ENCODE results near the gene PDE6B.

PDE6B gene

DNA sequence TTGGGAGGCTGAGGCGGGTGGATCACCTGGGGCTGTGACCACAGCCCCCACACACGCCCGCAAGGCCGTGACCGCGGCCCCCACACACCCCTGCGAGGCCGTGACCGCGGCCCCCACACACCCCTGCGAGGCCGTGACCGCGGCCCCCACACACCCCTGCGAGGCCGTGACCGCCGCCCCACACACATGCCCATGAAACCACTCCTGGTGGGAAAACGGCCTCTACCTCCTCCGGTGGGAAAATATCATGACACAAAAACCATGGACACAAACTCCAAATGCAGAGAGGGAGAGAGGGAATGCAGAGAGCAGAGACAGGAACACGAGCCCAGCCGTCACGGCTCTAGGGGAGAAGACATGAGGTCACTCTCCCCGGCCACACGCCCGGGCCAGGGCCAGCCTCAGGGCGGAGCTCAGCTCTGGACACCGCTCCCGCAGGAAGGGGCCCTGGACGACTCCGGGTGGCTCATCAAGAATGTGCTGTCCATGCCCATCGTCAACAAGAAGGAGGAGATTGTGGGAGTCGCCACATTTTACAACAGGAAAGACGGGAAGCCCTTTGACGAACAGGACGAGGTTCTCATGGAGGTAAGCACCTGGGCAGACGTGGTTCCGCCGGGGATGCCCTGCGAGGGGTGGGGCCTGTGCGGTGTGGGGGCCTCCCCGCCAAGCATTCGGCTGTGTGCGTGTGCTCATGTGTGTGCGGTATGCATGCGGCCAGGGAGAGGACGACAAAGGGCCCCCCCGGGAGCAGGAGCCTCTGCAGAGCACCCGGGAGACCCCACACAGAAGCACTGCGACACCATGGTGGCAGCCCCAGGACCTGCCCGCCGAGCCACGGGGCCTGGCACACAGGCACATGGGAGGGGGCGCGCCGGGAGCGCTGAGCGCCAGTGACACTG is 31.3 kb downstream of the PDE6B start:
- no peak overlapping the region for H3K4me2 ChIP-seq (ENCODE audit: low read length)
- H3K27ac ChIP-seq (ENCODE audit: low read length), result no peak overlapping the region
- H3K27me3 ChIP-seq (ENCODE audit: low read depth, low read length), result no peaks in the 10 kb centered on the region
- H4K20me1 ChIP-seq (ENCODE audit: insufficient read depth, low read length), result no peaks in the 10 kb centered on the region
- H3K36me3 ChIP-seq (replicated peaks; ENCODE audit: low read depth, low read length), result no peaks in the 10 kb centered on the region
- H3K79me2 ChIP-seq (ENCODE audit: low read length), result no peaks in the 10 kb centered on the region
- H3K9me3 ChIP-seq (ENCODE audit: insufficient read depth, low read length), result no peaks in the 10 kb centered on the region
- H3K4me1 ChIP-seq (ENCODE audit: low read length), result no peaks in the 10 kb centered on the region
- H3K4me3 ChIP-seq (ENCODE audit: low read length), result no peak overlapping the region
- H2AFZ ChIP-seq (ENCODE audit: low read depth, low read length), result no peak overlapping the region
- no peak overlapping the region for H3K9ac ChIP-seq (ENCODE audit: low read length)
- TF ChIP-seq, protein P1, sequence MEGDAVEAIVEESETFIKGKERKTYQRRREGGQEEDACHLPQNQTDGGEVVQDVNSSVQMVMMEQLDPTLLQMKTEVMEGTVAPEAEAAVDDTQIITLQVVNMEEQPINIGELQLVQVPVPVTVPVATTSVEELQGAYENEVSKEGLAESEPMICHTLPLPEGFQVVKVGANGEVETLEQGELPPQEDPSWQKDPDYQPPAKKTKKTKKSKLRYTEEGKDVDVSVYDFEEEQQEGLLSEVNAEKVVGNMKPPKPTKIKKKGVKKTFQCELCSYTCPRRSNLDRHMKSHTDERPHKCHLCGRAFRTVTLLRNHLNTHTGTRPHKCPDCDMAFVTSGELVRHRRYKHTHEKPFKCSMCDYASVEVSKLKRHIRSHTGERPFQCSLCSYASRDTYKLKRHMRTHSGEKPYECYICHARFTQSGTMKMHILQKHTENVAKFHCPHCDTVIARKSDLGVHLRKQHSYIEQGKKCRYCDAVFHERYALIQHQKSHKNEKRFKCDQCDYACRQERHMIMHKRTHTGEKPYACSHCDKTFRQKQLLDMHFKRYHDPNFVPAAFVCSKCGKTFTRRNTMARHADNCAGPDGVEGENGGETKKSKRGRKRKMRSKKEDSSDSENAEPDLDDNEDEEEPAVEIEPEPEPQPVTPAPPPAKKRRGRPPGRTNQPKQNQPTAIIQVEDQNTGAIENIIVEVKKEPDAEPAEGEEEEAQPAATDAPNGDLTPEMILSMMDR (IDR thresholded peaks at IDR 0.05; ENCODE audit: low read depth, low read length), result no peak
- no peak for TF ChIP-seq EZH2phosphoT487 (IDR thresholded peaks at IDR 0.05; ENCODE audit: low read depth)

DNA sequence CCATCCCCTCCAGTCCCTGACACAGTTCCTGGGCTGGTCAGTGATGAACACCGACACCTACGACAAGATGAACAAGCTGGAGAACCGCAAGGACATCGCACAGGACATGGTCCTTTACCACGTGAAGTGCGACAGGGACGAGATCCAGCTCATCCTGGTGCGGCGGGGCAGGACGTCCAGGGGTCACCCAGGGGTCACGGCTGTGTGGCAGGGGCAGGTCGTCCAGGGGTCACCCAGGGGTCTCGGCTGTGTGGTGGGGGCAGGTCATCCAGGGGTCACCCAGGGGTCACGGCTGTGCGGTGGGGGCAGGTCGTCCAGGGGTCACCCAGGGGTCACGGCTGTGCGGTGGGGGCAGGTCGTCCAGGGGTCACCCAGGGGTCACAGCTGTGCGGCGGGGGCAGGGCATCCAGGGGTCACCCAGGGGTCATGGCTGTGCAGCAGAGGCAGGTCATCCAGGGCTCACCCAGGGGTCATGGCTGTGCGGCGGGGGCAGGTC is 32.0 kb downstream of the PDE6B start:
- H3K79me2 ChIP-seq (ENCODE audit: low read length), result no peaks in the 10 kb centered on the region

DNA sequence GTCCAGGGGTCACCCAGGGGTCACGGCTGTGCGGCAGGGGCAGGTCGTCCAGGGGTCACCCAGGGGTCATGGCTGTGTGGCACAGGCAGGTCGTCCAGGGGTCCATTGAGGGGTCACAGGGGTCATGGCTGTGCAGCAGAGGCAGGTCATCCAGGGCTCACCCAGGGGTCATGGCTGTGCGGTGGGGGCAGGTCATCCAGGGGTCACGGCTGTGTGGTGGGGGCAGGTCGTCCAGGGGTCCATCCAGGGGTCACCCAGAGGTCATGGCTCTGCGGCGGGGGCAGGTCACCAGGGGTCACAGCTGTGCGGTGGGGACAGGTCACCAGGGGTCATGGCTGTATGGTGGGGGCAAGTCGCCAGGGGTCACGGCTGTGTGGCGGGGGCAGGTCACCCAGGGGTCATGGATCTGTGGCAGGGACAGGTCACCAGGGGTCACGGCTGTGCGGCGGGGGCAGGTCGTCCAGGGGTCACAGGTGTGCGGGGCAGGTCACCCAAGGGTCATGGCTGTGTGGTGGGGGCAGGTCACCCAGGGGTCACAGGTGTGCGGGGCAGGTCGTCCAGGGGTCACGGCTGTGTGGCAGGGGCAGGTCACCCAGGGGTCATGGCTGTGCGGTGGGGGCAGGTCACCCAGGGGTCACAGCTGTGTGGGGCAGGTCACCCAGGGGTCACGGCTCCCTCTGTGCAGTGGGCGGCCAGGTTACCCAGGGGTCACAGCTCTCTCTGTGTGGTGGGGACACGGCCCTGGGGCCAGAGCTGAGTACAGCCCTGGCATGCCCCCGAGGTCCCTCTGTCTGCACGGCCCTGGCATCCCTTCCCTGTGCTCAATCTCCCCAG is 32.7 kb downstream of the PDE6B start:
- Histone ChIP-seq H3K79me2 (ENCODE audit: low read length) (no peaks in the 10 kb centered on the region), H3K27ac (ENCODE audit: low read length) (no peak overlapping the region), H3K9me3 (ENCODE audit: insufficient read depth, low read length) (no peaks in the 10 kb centered on the region), H3K4me2 (ENCODE audit: low read length) (no peak overlapping the region), H3K4me3 (ENCODE audit: low read length) (no peak overlapping the region), H4K20me1 (ENCODE audit: insufficient read depth, low read length) (no peaks in the 10 kb centered on the region), H3K4me1 (ENCODE audit: low read length) (no peaks in the 10 kb centered on the region), H2AFZ (ENCODE audit: low read depth, low read length) (no peak overlapping the region), H3K27me3 (ENCODE audit: low read depth, low read length) (no peaks in the 10 kb centered on the region), H3K9ac (ENCODE audit: low read length) (no peak overlapping the region), H3K36me3 (replicated peaks; ENCODE audit: low read depth, low read length) (no peaks in the 10 kb centered on the region)
- TF ChIP-seq, protein P1 (IDR thresholded peaks at IDR 0.05; ENCODE audit: low read depth, low read length), result no peak
- TF ChIP-seq EZH2phosphoT487 (IDR thresholded peaks at IDR 0.05; ENCODE audit: low read depth), result no peak

More for the DNA sequence above, 32.0 kb downstream of the PDE6B start:
- H2AFZ ChIP-seq (ENCODE audit: low read depth, low read length), result no peak overlapping the region
- H3K27me3 ChIP-seq (ENCODE audit: low read depth, low read length), result no peaks in the 10 kb centered on the region
- H3K4me3 ChIP-seq (ENCODE audit: low read length), result no peak overlapping the region
- H3K4me2 ChIP-seq (ENCODE audit: low read length), result no peak overlapping the region
- H3K4me1 ChIP-seq (ENCODE audit: low read length), result no peaks in the 10 kb centered on the region
- H3K27ac ChIP-seq (ENCODE audit: low read length), result no peak overlapping the region
- H3K9ac ChIP-seq (ENCODE audit: low read length), result no peak overlapping the region
- no peaks in the 10 kb centered on the region for H3K36me3 ChIP-seq (replicated peaks; ENCODE audit: low read depth, low read length)
- TF ChIP-seq, protein P1 (IDR thresholded peaks at IDR 0.05; ENCODE audit: low read depth, low read length), result no peak
- no peak for TF ChIP-seq EZH2phosphoT487 (IDR thresholded peaks at IDR 0.05; ENCODE audit: low read depth)
- no peaks in the 10 kb centered on the region for H4K20me1 ChIP-seq (ENCODE audit: insufficient read depth, low read length)
- no peaks in the 10 kb centered on the region for H3K9me3 ChIP-seq (ENCODE audit: insufficient read depth, low read length)
